ENCODE measurements around the gene MUC6. TPM values are rescaled to one million over a fixed set of nuclear protein-coding genes. Genes with fewer than 3 reads are reported as not detected.

Gene MUC6
- total RNA-seq, 3 donors from 2014 or later (not counting 1 experiment from before 2014, with no cell fraction given) = not detected

- no peaks in the 10 kb centered on the region for H3K9me3 Mint-ChIP-seq
- intact Hi-C loops (cut with micrococcal nuclease) = no loop called here
- no peak overlapping the region for H3K27ac Mint-ChIP-seq
- H3K27me3 Mint-ChIP-seq (ENCODE audit: low read depth in 2 of 2) = peaks cover 6 to 9% of the 10 kb centered on the region in 2 donors
- no peaks in the 10 kb centered on the region for H3K36me3 Mint-ChIP-seq
- WGBS (ENCODE audit: insufficient coverage) = 79% methylated on average over 9 of the region's 9 CpGs
- Histone ChIP-seq H3K36me3 (ENCODE audit: control insufficient read depth, insufficient read depth, low read length) (no peaks in the 10 kb centered on the region), H3K4me3 (ENCODE audit: low read length) (no peak overlapping the region), H3K27me3 (ENCODE audit: control insufficient read depth, insufficient read depth, low read length) (no peaks in the 10 kb centered on the region), H3K4me1 (ENCODE audit: control insufficient read depth, insufficient read depth, low read length) (no peaks in the 10 kb centered on the region), H3K27ac (ENCODE audit: low read length) (no peak overlapping the region), H3K9me3 (ENCODE audit: control insufficient read depth, insufficient read depth, low read length) (no peaks in the 10 kb centered on the region)
- no peaks in the 10 kb centered on the region for H3K4me1 Mint-ChIP-seq
- no peak for ATAC-seq
- H3K4me3 Mint-ChIP-seq = no peak overlapping the region
- no peak for DNase-seq
- TF ChIP-seq CTCF (IDR thresholded peaks at IDR 0.05) = no peak
These were observed 34.3 kb upstream of the MUC6 start for GRCh38 chr11:1070594-1071462.

DNA sequence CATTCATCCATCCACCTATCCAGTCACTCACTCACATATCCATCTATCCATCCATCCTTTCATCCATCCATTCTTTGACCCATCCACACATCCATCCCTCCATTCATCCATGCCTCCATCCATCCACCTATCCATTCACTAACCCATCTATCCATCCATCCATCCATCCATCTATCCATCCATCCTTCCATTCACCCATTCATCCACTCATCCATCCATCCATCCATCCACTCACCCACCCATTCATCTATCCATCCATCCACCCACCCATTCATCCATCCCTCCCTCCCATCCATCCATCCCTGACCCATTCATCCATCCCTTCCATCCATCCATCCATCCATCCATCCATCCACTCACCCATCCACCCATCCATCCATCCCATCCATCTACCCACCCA is 33.2 kb upstream of the MUC6 start:
- Histone ChIP-seq H3K27ac (ENCODE audit: low read length) (no peak overlapping the region), H3K9me3 (ENCODE audit: control insufficient read depth, insufficient read depth, low read length) (no peaks in the 10 kb centered on the region), H3K36me3 (ENCODE audit: control insufficient read depth, insufficient read depth, low read length) (no peaks in the 10 kb centered on the region), H3K4me1 (ENCODE audit: control insufficient read depth, insufficient read depth, low read length) (no peaks in the 10 kb centered on the region), H3K4me3 (ENCODE audit: low read length) (no peak overlapping the region), H3K27me3 (ENCODE audit: control insufficient read depth, insufficient read depth, low read length) (no peaks in the 10 kb centered on the region)
- Mint-ChIP-seq H3K4me3 (no peak overlapping the region), H3K36me3 (no peaks in the 10 kb centered on the region), H3K27me3 (ENCODE audit: low read depth in 2 of 2) (peaks cover 10 to 14% of the 10 kb centered on the region in 2 donors), H3K27ac (no peak overlapping the region), H3K4me1 (no peaks in the 10 kb centered on the region), H3K9me3 (no peaks in the 10 kb centered on the region)
- DNase-seq (no peak), ATAC-seq (no peak)
- intact Hi-C loops (cut with micrococcal nuclease) = no loop called here
- no peak for TF ChIP-seq CTCF (IDR thresholded peaks at IDR 0.05)

DNA sequence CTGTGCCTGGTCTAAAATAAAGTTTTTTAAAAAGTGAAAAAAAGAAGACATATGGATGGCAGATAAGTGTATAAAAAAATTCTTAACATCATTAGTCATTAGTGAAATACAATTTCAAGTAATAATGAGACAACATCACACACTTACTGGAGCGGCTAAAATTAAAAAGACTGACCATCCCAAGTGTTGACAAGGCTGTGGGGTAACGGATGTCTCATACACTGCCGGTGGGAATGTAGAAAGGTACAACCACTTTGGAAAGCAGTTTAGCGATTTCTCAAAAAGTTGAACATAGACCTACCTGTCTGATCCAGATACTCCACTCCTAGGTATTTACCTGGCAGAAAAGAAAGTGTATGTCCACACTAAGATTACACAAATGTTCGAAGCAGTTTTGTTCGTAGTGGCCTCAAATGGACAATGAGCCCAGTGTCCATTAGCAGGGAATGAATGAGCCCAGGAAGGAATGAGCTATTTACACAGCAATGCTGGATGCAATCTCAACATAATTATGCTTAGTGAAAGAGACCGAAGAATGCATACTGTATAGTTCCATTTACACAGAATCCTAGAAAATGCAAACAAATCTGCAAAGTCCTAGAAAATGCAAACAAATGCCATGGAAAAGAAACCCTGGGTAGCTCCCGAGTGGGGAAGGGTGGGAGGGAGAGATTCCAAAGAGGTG is 31.4 kb upstream of the MUC6 start:
- Histone ChIP-seq H3K27me3 (ENCODE audit: control insufficient read depth, insufficient read depth, low read length) (no peaks in the 10 kb centered on the region), H3K36me3 (ENCODE audit: control insufficient read depth, insufficient read depth, low read length) (no peaks in the 10 kb centered on the region), H3K4me3 (ENCODE audit: low read length) (no peak overlapping the region), H3K27ac (ENCODE audit: low read length) (no peak overlapping the region), H3K9me3 (ENCODE audit: control insufficient read depth, insufficient read depth, low read length) (no peaks in the 10 kb centered on the region), H3K4me1 (ENCODE audit: control insufficient read depth, insufficient read depth, low read length) (no peaks in the 10 kb centered on the region)
- Mint-ChIP-seq H3K9me3 (no peaks in the 10 kb centered on the region), H3K4me1 (no peaks in the 10 kb centered on the region), H3K4me3 (no peak overlapping the region), H3K27ac (no peak overlapping the region), H3K27me3 (ENCODE audit: low read depth in 2 of 2) (peaks cover 10 to 16% of the 10 kb centered on the region in 2 donors), H3K36me3 (no peaks in the 10 kb centered on the region)
- ATAC-seq (no peak), DNase-seq (no peak)
- intact Hi-C loops (cut with micrococcal nuclease) = no loop called here
- 84% methylated on average over 7 of the region's 8 CpGs for WGBS (ENCODE audit: insufficient coverage)
- TF ChIP-seq CTCF (IDR thresholded peaks at IDR 0.05) = no peak
